Astrocyte (in vitro differentiated cells and primary cell): Measurements from ENCODE around the gene OR1D2. TPM values are rescaled to one million over a fixed set of nuclear protein-coding genes. Genes with fewer than 3 reads are reported as not detected.

Experiments
- DNase-seq: peaks from one replicate; pipeline ENCODE4 v3.0.0-alpha.2; 2010; ENCODE audit warnings: low read depth
- FAIRE-seq: peaks from 2 replicates; lab custom pipeline; 2011; peaks lifted over from hg19 to GRCh38; lab: Jason Lieb, UNC
- H2AFZ ChIP-seq: 2 replicates; pipeline ENCODE4 v1.6.0; 2012; ENCODE audit warnings: low read depth, low read length, inconsistent platforms
- H3K27ac ChIP-seq: 2 replicates; pipeline ENCODE4 v1.5.1; 2011; ENCODE audit warnings: low read depth, low read length, inconsistent platforms
- H3K27me3 ChIP-seq: 2 replicates; pipeline ENCODE4 v1.6.0; 2011; ENCODE audit warnings: low read length, inconsistent platforms; ENCODE audit not compliant: insufficient read depth
- H3K36me3 ChIP-seq: 2 replicates; pipeline ENCODE4 v1.5.1; 2011; ENCODE audit warnings: low read length, inconsistent platforms; ENCODE audit not compliant: insufficient read depth
- H3K4me1 ChIP-seq: 2 replicates; pipeline ENCODE4 v1.5.1; 2011; ENCODE audit warnings: low read length, inconsistent platforms; ENCODE audit not compliant: insufficient read depth
- H3K4me2 ChIP-seq: 2 replicates; pipeline ENCODE4 v1.6.0; 2012; ENCODE audit warnings: low read length, inconsistent platforms
- H3K4me3 ChIP-seq: 2 replicates; pipeline ENCODE4 v1.5.1; 2011; ENCODE audit warnings: low read depth, mild to moderate bottlenecking, low read length, inconsistent platforms; ENCODE audit not compliant: insufficient read depth
- H3K79me2 ChIP-seq: 2 replicates; pipeline ENCODE4 v1.6.0; 2012; ENCODE audit warnings: mild to moderate bottlenecking, low read length, inconsistent platforms; ENCODE audit not compliant: insufficient read depth
- H3K9ac ChIP-seq: 2 replicates; pipeline ENCODE4 v1.6.0; 2012; ENCODE audit warnings: mild to moderate bottlenecking, low read length, inconsistent platforms
- H3K9me3 ChIP-seq: 2 replicates; pipeline ENCODE4 v1.5.1; 2012; ENCODE audit warnings: low read depth, mild to moderate bottlenecking, low read length, inconsistent platforms; ENCODE audit not compliant: insufficient read depth
- H4K20me1 ChIP-seq: 2 replicates; pipeline ENCODE4 v1.6.0; 2012; ENCODE audit warnings: low read length, inconsistent platforms; ENCODE audit not compliant: insufficient read depth
- H3K27ac Mint-ChIP-seq: one replicate; pipeline ENCODE4 v1.8.0; 2021; ENCODE audit warnings: mild to moderate bottlenecking, mixed read lengths; ENCODE audit not compliant: unreplicated experiment
- H3K27me3 Mint-ChIP-seq: one replicate; pipeline ENCODE4 v1.8.0; 2021; ENCODE audit warnings: low read depth, mixed read lengths; ENCODE audit not compliant: unreplicated experiment
- H3K36me3 Mint-ChIP-seq: one replicate; pipeline ENCODE4 v1.8.0; 2021; ENCODE audit warnings: low read depth, mixed read lengths; ENCODE audit not compliant: unreplicated experiment
- H3K4me1 Mint-ChIP-seq: one replicate; pipeline ENCODE4 v1.8.0; 2021; ENCODE audit warnings: low read depth, mixed read lengths; ENCODE audit not compliant: unreplicated experiment
- H3K4me3 Mint-ChIP-seq: one replicate; pipeline ENCODE4 v1.8.0; 2021; ENCODE audit warnings: mild to moderate bottlenecking, moderate library complexity, mixed read lengths; ENCODE audit not compliant: unreplicated experiment
- H3K9me3 Mint-ChIP-seq: one replicate; pipeline ENCODE4 v1.8.0; 2021; ENCODE audit warnings: mild to moderate bottlenecking, mixed read lengths; ENCODE audit not compliant: unreplicated experiment
- EZH2 ChIP-seq: IDR thresholded peaks from 2 replicates; pipeline ENCODE4 v1.6.1; 2012; ENCODE audit warnings: mild to moderate bottlenecking, low read length, inconsistent platforms; ENCODE audit not compliant: insufficient read depth
- total RNA-seq: library from RNA; stranded (reverse); gene quantifications from 2 replicates; pipeline ENCODE4 v1.2.1, GENCODE V29; 2021
- TF ChIP-seq, protein P1 (sequence below): IDR thresholded peaks from 2 replicates; pipeline ENCODE4 v1.5.1; 2011; ENCODE audit warnings: low read depth, mild to moderate bottlenecking, inconsistent platforms, low read length, moderate library complexity; ENCODE audit not compliant: insufficient read depth

OR1D2 gene
- total RNA-seq, 1 donor from 2014 or later = not detected

GRCh38 chr17:3043737-3044365 is 60.4 kb downstream of the OR1D2 start:
- DNase-seq = no peak
- Mint-ChIP-seq H3K4me1 (no peaks in the 10 kb centered on the region), H3K27ac (no peak overlapping the region), H3K27me3 (peaks cover 14% of the 10 kb centered on the region), H3K36me3 (peaks cover 2% of the 10 kb centered on the region), H3K4me3 (no peak overlapping the region), H3K9me3 (peaks cover 18% of the 10 kb centered on the region)
- peaks cover 9% of the 10 kb centered on the region for H3K9me3 ChIP-seq
- no peak for FAIRE-seq
- H2AFZ ChIP-seq = no peak overlapping the region
- TF ChIP-seq, protein P1, sequence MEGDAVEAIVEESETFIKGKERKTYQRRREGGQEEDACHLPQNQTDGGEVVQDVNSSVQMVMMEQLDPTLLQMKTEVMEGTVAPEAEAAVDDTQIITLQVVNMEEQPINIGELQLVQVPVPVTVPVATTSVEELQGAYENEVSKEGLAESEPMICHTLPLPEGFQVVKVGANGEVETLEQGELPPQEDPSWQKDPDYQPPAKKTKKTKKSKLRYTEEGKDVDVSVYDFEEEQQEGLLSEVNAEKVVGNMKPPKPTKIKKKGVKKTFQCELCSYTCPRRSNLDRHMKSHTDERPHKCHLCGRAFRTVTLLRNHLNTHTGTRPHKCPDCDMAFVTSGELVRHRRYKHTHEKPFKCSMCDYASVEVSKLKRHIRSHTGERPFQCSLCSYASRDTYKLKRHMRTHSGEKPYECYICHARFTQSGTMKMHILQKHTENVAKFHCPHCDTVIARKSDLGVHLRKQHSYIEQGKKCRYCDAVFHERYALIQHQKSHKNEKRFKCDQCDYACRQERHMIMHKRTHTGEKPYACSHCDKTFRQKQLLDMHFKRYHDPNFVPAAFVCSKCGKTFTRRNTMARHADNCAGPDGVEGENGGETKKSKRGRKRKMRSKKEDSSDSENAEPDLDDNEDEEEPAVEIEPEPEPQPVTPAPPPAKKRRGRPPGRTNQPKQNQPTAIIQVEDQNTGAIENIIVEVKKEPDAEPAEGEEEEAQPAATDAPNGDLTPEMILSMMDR = no peak
- TF ChIP-seq EZH2 = no peak
- no peaks in the 10 kb centered on the region for H3K79me2 ChIP-seq
- no peaks in the 10 kb centered on the region for H4K20me1 ChIP-seq
- H3K27ac ChIP-seq = no peak overlapping the region
- H3K27me3 ChIP-seq = no peaks in the 10 kb centered on the region
- no peak overlapping the region for H3K4me3 ChIP-seq
- H3K9ac ChIP-seq = no peak overlapping the region
- no peak overlapping the region for H3K4me2 ChIP-seq
- no peaks in the 10 kb centered on the region for H3K4me1 ChIP-seq
- H3K36me3 ChIP-seq = no peaks in the 10 kb centered on the region

GRCh38 chr17:3040882-3041281 is 63.3 kb downstream of the OR1D2 start:
- H3K9me3 Mint-ChIP-seq = peaks cover 18% of the 10 kb centered on the region
- FAIRE-seq = no peak
- peaks cover 16% of the 10 kb centered on the region for H3K27me3 Mint-ChIP-seq

More at GRCh38 chr17:3040882-3041281, 63.3 kb downstream of the OR1D2 start:
- Histone ChIP-seq H4K20me1 (no peaks in the 10 kb centered on the region), H3K4me2 (no peak overlapping the region), H3K79me2 (no peaks in the 10 kb centered on the region), H3K27me3 (peaks cover 2% of the 10 kb centered on the region), H3K4me1 (no peaks in the 10 kb centered on the region), H3K9ac (no peak overlapping the region), H3K36me3 (no peaks in the 10 kb centered on the region), H2AFZ (no peak overlapping the region), H3K4me3 (no peak overlapping the region), H3K27ac (no peak overlapping the region), H3K9me3 (peaks cover 9% of the 10 kb centered on the region)
- no peak for DNase-seq
- no peak for TF ChIP-seq EZH2
- TF ChIP-seq, protein P1 = no peak
- H3K36me3 Mint-ChIP-seq = peaks cover 2% of the 10 kb centered on the region
- no peak overlapping the region for H3K27ac Mint-ChIP-seq
- H3K4me3 Mint-ChIP-seq = no peak overlapping the region
- no peaks in the 10 kb centered on the region for H3K4me1 Mint-ChIP-seq
